Activated CD8-positive, alpha-beta memory T cell treated with anti-CD3 and anti-CD28 coated beads for 4 hours (primary cell): ENCODE results near the gene ASS1.

Source experiments
- DNase-seq, 2 donors: peaks; one replicate each; pipeline ENCODE4 v3.0.0-alpha.2; 2020; ENCODE audit warnings: low read depth in 2 of 2

The ASS1 gene

GRCh38 chr9:130454096-130454811 lies 9.5 kb downstream of the ASS1 start:
- no peak for DNase-seq

DNA sequence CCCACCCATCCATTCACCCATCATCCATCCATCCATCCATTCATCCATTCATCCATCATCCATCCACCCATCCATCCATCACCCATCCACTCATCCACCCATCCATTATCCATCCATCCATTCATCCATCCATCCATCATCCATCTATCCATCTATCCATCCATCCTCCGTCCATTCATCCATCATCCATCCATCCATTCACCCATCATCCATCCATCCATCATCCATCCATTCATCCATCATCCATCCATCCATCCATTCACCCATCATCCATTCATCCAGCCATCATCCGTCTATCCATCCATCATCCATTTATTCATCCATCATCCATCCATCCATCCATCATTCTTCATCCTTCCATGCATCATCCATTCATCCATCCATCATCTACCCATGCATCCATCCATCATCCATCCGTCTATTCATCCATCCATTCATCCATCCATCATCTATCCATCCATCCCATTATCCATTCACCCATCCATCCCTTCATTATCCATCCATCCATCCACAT lies 10.1 kb downstream of the ASS1 start:
- DNase-seq: no peak

GRCh38 chr9:130458027-130458803 lies 13.5 kb downstream of the ASS1 start:
- DNase-seq: no peak

DNA sequence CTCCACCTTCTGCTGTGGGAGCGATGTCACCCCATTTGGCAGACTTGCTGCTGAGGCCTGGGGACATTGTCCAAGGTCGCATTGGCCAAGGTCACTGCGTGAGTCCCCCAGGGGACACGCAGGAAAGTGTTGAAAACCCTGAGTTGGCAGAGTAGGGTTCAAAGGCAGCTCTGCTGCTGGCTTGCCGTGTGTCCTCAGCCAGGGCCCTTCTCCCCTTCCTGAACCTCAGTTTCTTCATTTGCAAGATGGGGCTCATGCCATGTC lies 14.0 kb downstream of the ASS1 start:
- DNase-seq: no peak

GRCh38 chr9:130459151-130459550 lies 14.4 kb downstream of the ASS1 start:
- no peak for DNase-seq

DNA sequence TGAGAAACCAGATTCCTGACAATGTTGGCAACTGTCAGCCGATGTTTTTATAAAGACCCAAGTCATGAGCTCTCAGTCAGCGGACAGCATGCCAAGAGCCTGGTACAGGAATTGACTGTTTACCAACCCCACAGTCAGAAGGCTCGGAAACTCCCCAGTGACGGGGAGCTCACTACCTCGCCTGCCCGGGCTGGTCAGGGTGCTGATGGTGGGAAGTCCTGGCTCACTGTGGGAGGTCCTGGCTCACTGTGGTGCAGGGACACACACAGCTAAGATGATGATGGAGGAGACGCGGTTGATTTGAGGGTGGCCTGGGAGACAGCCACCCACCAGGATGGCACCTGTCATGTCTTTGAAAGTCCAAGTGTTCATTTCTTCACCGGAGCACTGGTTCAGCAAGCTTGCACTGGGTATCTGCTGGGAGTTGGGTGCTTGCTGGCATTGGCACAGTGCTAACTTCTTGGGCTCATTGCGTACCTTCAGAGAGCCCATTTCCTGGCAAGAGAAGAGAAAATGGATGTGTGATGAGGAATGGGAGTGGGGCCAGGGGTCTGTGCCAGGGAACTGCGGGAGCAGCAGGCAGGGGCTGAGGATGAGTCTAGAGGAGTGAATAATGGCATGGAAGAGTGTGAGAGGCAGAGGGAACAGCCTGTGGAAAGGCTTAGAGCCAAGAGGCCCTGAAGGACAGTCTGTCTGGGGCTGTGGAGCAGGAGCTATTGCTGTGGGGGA lies 15.3 kb downstream of the ASS1 start:
- DNase-seq: no peak

GRCh38 chr9:130461218-130461630 lies 16.5 kb downstream of the ASS1 start:
- DNase-seq: peak; percentile 33 to 42

- no peak for DNase-seq
Measured at GRCh38 chr9:130461731-130462130, 17.0 kb downstream of the ASS1 start.

DNA sequence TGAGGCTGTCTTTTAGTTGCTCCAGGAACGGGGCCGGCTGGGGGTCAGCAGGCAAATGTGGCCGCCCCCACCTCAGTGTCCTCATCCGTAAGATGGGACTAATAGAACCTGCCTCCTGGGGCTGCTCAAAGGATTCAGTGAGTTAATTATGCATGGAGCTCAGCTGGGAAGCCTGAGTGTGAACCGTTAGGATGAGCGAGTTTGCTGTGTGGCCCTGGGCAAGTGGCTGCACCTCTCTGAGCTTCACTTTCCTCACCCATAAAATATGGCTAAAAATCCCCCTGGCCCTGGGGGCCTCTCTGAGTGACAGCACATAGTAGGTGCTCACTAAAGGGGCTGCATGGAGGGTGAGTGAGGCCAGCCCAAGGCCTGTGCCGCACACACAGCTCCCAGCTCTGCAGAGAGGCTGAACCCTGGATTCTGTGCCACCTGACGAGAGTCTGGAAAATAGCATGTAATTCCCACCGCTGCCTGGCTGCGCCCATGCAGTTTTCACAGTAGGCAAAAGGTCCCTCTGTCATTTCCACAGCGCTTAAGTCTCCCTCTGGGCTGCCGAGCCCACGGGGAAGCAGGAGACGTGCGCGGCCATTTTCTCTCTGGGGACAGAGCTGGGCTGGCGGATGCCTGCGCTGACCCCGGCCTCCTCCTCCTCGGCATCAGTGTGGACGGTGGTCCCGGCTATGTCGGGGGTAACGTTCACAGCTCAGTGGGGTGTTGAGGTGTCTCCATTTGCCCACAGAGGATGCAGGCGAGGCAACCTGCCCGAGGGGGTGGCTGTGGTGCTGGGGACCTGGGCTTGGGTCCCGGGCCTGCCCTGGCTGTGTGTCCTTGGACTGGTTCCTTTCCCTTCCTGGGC lies 18.2 kb downstream of the ASS1 start:
- DNase-seq: no peak

DNA sequence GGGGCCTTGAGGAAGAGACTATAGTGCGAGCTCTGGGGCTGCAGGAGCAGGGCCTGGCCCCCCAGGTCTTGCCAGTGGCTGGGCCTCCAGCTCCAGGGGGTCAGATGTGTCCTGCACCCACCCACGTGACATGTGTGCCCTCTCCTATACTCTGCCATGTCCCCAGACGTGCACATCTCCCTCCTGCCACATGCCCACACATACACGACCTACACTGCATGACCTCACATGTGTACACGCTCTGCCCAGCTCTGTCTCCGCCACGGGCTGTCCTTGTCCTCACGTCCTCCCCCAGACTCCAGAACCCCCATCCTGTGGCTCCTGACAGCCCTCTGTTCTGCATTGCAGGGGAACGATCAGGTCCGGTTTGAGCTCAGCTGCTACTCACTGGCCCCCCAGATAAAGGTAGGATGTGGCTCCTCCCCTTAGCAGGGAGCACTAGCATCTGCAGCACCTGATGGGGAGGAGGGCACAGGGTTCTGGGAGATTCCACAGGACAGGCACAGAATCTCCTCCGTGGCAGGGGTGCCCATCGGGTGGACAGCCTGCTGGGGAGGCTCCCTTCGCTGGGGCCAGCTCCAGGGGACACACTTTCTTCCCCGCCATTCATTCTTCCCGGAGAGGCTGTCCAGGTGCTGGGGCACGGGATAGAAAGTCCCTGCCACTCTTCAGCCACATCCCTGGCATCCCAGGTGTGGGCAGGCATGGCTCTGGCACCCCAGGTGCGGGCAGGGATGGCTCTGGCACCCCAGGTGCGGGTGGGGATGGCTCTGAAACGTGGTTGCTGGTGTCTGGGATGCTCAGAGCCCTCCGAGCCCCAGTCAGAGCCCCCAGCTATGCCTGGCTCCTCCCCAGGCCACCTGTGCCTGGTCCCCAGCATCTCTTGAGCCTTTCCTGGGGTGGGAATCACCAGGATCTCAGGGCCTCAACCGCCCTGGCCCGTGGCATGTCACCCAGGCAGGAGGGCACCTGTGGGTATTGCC lies 19.3 kb downstream of the ASS1 start:
- no peak for DNase-seq

DNA sequence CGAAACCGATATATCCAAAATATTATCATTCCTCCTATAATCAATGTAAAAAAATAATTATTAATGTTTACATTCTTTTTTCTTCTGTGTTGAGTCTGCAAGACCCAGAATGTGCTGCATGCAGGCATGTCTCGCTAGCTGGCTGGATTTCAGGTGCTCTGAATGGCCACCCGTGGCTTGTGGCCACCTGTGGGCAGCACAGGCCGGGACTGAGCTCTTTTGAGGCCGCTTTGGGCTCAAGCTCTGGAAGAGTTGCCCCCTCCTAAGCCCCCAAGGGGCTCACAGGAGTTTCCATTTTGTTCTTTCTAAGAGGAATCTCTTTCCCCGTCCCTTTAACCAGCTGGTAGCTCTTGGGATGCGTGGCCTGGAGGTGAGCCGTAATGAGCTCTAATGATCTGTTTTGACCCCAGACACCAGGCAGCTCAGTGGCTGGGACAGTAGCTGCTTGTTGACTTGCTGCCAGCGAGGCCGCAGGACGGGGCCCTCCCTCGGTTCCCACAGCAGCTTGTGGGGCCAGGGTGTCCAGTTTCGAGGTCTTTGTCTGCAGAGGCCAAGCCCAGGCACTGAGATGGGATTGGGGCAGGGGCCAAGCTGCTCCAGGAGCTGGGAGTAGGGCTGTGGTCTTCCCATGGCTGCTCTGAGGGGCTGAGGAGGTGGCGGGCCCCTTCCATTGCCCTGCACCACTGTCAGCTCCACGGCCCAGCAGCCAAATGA lies 20.8 kb downstream of the ASS1 start:
- DNase-seq: no peak

- no peak for DNase-seq
Measured at GRCh38 chr9:130466537-130467217, 21.9 kb downstream of the ASS1 start.

DNA sequence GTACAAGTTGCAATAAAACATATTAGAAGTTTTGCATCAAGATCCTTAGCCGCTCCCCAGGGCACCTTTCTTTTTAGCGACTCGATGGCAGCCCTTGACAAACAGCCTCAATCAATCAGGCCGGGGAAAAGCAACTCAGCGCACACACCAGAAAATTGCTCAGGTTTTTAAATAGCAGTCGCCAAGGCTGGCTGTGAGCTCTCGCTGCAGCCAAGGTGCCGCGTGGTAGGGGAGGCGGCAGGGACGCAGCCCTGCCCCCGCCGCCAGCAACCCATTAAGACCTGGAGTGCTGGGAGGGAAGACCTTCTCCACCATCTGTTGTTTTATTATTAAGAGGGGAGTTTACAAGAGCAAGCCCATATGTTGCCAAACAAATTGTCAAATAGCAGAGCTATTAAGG lies 22.6 kb downstream of the ASS1 start:
- no peak for DNase-seq

- DNase-seq: no peak
Measured at GRCh38 chr9:130468566-130468965, 23.8 kb downstream of the ASS1 start.

GRCh38 chr9:130470269-130470668 lies 25.5 kb downstream of the ASS1 start:
- DNase-seq: no peak

DNA sequence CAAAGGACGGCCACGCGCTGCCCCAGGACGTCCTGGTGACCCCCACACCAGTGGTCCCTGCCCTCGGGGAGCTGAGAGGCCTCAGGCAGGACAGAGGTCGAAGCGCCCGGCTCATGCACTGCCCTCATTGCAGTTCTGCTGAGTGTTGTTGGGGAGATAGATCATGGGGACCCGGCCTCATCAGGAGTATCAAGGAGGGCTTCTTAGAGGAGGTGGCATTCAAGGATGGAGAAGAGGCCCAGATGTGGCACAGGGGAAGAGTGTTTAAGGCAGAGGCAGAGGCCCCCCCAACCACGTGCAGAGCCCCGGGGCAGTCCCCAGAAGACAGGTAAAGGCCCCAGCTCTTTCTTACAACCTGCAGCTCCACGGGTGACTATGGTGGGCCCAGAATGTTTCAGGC lies 26.2 kb downstream of the ASS1 start:
- no peak for DNase-seq

DNA sequence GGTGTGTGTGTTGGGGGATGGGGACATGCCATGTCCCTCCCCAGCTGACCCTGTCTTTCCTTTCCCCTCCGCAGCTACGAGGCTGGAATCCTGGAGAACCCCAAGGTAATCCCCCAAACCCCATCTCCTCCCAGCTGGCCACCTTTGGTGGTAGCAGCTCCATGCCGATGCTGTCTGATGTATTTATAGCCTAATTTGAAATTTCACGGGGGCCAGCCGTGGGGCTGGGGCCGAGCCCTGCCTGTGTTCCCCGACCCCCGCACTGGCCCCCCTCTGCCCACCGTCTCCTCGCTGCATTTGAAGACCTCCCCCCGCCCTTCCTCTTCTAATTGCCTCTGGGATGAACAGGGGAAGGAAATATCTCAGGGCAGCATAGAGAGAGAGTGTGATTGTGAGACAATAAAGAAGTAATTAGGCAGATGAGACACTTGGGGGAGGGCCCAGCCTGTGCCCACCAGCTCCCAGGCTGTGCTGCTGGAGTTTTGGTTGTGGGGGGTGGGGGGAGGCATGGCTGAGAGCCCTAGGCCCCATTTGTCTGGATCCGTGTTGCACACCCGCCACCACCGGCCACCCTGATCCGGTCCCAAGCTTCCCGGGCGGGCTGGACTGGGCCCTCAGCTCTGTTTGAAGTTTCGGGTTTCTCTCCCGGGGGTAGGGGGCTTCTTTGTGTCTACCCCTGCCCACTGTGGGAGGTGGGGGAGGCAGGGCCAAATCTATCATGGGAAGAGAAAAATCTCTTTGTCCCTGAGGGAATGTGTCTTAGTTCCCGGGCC lies 26.8 kb downstream of the ASS1 start:
- no peak for DNase-seq

DNA sequence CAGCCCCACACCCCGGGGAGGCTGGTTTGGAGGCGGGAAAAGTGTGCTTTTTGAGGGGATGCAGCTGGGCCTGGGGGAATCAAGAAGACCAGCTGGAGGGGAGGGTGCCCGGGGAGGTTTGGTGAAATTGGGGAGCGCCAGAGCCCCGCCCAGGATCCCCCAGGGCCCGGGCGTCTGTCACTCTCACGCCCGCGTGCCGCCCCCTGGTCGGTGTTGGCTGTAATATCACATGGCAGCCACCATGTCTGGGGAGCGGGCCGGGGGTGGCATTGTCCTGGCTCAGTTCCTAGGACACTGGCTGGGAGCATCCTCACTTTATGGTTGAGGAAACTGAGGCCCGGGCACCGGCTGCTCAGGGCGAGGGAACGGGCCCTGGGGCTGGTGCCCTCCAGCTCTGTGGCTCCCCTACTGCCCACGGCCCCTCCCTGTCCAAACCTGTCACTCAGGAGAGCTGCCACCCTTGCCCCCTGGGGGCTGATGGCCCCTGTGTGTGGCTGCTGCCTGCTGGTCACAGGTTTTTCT lies 27.5 kb downstream of the ASS1 start:
- DNase-seq: no peak
